ENCODE measurements around the gene DCUN1D4. TPM values are rescaled to one million over a fixed set of nuclear protein-coding genes. Genes with fewer than 3 reads are reported as not detected.

DCUN1D4 gene
- total RNA-seq, 1 experiment from 2014 or later = 39.8 TPM

DNA sequence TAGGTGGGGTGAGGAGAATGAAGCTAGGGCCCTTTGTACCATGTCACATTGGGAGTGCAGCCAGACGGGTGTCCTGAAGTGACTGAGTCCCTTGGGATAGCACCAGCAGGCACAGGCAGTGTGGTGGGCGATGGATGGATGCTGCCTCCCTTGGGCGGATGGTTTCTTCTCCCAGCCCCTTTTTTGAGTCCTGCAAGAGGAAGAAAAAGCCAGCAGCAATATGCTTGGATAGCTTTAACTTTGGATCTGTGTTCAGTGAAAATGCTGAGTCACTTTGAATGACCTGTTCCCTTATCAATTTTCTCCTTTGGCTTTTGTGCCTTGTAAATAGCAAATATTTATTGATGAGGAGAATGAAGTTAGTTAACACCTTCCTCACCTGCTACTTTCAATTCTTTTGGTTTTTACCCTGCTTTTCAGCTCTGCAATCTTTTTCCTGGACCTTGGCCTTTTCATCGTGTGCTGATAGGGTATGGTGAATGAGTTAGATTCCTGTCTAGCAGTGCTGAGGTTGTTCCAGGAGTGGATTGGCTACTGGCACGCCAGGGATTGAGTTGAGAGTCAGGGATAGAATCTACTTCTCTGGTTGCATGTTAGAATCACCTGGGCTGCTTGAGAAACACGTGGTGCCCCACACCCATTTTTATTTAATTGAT is 10.2 kb downstream of the DCUN1D4 start:
- peak; percentile 12 for DNase-seq (ENCODE audit: extremely low read depth, low read depth)

DNA sequence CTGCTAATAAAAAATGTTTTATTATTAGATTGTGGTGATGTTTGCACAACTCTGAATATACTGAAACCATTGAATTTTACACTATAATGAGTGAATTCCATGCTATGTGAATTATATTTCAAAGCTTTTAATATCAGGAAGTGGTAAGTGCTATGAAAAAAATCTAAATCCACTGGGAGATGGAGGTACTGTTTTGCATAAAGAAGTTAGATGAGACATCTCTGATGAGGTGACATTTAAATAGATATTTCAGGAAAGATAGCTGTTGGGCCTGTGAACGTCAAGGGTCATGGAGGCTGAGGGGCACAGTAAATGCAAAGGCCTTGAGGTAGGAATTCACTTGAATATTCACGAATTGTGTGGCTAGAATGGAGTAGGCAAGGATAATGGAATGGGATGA is 12.3 kb downstream of the DCUN1D4 start:
- no peak for DNase-seq (ENCODE audit: extremely low read depth, low read depth)

DNA sequence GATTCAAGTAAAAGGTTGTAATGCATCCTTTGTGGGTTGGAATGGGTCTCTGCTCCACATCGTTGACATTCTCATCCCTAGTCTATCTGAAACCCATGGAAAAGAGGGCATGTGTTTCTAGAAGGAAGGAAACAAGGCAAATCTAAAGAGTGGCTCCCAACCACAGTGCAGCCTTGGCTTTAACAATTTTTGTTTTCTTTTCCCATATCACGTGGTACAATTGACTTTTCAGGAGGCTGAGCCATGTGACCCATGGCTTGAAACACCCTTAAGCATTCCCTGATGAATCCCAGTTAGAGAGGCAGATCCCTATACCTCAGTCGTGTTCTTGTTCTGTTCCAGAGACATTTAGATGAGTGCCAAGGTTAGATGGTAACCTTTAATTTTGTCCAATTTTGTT is 12.8 kb downstream of the DCUN1D4 start:
- DNase-seq (ENCODE audit: extremely low read depth, low read depth) = no peak

DNA sequence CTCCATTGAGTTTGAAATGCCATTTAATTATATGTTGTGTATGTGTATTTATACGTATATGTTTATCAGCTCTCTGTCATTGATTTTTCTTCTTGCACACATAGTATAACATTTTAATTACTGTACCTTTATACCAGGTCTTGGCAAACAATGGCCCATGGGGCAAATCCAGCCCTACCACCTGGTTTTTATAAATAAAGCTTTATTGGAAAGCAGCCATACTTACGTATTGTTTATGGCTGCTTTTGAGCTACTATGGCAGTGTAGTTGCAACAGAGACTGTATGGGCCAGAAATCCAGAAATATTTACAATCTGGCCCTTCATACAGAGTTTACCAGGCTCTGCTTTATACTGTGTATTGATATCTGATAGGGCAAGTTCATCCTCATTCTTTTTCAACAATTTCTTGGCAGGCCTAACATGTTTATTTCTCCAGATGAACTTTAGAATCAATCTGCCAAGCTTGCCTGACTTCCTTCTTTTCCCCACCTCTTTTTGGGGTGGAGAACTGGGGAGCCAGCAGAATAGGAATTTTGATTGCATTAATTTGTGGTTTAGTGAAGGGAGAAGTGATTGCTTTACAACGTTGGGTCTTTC is 15.8 kb downstream of the DCUN1D4 start:
- DNase-seq (ENCODE audit: extremely low read depth, low read depth) = no peak

DNA sequence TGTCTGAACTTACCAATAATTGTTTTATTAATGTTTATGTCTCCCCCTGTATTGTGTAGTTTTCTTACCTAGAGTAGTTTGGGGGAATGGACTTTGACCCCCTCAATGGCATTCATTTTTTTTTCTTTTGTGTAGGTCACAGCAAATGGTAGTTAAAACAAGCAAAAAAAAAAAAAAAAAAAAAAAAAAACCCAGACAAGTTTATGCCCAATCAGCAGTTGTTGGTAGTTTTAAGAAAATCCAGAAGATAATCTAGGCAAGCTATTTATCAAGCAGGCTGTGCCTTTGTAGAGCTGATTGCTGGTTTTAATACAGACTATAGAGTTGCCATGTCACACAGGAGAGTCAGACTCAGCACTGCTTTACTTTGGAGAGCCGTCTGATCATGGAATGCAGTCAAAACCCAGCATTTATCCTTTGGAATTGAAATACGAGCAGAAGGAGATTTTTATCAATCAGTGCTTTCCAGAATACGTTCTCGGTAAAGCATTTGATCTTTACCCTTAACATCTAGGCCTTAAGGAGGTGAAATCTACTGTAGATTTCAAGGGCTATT is 16.6 kb downstream of the DCUN1D4 start:
- DNase-seq (ENCODE audit: extremely low read depth, low read depth) = no peak

DNA sequence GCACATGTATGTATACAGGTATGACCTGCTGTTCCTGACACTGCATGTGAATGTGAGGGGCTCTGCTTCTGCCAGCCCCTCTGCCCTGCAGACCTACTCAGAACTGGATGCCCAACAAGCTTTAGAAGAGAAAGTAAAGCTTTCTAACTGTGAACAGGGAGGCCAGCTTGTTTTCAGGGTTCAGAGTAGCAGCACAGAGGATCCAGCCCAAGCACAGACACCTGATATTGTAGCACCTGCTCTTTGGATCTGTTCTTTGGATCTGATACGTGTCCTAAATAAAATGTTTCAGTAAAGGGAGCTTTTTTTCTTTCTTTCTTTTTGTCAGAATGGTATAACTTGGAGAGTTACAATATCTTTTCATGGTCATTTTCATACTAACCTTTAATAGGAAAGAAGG is 19.2 kb downstream of the DCUN1D4 start:
- no peak for DNase-seq (ENCODE audit: extremely low read depth, low read depth)

DNA sequence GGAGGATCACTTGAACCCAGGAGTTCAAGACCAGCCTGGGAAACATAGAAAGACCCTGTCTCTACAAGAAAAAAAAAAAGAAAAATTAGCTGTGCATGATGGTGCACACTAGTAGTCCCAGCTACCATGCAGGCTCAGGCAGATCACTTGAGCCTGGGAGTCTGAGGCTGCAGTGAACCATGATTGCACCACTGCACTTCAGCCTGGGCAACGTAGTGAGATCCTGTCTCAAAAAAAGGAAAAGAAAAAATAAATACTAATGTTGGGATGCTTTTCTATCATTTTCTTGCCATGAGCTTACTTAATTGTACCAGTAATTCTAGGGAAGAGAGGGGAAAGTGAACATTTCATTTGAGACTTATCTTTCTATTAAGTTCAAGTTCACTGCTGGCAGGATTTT is 19.8 kb downstream of the DCUN1D4 start:
- no peak for DNase-seq (ENCODE audit: extremely low read depth, low read depth)

DNA sequence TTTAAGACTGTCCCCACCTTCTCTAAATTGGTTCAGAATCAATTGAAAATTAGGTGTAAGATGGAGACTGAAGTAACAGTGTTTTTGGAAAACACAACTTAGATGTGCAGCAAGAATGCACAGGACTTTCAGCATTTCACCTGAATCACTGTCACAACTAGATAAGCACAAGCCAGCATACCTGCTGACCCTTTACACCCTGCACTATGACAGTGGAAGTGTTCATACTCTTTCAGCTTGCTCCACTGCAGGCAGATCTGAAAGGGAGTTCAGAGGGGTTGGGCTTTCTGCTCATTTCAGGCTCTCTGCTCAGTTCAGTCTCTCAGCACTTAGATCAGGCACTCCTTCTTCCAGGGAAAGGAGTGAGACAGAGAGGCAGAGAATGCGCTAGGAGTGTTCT is 22.8 kb downstream of the DCUN1D4 start:
- DNase-seq (ENCODE audit: extremely low read depth, low read depth) = no peak

DNA sequence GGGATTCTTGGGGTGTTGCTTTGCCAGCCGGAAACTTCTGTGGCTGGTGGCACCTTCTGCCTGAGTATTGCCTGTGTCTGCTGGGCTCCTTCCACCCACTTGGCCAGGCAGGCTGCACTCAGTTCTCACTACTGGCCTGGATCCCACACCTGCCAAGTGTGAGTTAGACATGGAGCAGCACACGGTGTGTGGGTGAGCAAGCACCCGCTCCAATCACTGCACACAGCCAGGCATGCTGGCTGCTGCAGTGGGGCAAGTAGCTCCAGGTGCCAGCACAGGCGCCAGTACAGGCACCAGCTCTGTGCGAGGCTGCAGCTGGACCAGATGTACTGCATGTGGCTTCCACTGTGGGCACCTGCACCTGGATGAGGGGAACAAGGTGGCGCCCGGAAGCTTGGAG is 23.9 kb downstream of the DCUN1D4 start:
- no peak for DNase-seq (ENCODE audit: extremely low read depth, low read depth)

DNA sequence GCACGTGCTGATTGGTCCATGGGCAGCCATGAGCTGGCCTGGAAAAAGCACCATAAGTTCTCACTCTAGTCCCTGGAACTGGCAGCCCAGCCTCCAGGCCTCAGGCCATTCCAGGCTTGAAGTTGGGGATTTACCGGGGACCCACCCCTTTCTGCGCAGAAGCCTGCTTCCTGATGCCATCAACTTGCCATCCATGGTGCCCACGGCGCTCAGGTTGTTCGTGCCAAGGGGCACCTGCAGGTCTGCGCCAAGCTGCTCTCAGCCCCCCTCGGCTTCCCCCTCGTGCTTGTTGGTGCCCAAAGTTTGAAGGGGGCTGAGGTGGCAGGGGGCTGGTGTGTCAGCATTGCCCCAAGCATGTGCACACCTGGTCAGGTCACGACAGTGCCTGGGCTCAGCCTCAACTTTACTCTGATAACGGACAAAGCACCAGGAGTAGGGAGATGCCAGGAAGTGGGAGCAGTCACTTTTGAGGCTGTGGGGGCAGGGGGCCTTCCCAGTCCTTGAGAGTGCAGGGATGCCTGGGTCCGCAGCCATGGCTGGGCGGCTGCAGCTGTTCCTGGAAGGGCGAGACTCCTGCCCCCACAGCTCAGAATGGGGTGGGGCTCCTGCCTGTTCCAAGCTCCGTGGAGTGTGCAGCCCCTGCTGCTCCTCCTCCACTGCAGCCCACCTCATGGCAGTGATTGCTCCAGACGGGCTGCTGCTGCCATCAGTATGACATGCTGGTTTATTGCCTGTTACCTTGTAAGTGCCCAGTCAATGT is 24.9 kb downstream of the DCUN1D4 start:
- DNase-seq (ENCODE audit: extremely low read depth, low read depth) = no peak

DNA sequence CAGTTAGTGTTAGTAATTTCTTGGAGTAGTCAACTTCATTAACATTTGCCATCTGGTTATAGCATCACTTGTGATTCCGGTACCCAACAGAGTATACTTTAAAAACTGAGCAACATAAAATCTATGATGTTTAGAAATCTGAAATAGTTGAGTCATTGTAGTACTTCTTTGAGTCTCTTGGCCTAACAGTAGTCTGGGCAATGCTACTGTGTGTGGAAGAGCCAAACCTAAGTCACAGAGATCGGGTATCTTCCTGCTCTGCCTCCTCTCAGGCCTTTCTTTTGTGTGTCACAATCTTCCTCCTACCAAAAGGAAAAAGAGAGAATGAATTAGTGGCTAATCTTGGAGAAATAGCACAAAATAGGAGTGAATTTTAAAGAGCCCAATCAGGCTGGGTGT is 25.5 kb downstream of the DCUN1D4 start:
- no peak for DNase-seq (ENCODE audit: extremely low read depth, low read depth)

DNA sequence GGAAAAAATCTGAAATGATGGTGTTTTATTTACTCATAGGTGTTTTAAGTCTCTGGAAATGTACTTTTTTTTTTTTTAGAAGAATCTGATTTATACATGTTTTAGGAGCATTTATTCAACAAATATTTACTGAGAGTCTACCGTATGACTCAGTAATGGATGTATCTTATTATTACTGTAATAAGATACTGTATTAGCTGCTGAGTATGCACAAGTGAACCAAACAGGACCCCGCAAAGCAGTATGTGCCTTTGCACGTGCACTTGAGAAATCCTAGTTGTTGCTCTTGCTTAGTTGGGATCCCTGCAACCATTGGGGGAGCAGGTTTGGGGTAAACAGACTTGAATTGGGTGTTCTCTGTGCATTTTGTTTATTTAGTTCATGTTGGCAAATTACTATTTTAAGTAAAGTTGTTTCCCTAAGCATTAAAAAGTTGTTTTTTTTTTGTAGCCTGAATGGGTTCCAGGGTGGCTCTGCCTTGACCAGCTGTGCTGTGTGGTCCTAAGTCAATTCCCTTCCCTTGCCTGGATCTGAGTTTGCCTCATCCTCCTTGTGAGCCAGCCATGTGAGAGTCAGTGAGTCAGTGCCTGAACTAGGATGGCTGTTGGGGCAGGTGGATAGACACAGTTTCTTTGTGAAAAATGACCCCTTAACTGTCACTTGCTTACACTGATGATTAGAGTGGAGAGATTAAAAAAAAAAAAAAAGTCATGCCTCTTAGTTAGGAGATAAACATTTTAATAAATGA is 27.7 kb downstream of the DCUN1D4 start:
- no peak for DNase-seq (ENCODE audit: extremely low read depth, low read depth)

DNA sequence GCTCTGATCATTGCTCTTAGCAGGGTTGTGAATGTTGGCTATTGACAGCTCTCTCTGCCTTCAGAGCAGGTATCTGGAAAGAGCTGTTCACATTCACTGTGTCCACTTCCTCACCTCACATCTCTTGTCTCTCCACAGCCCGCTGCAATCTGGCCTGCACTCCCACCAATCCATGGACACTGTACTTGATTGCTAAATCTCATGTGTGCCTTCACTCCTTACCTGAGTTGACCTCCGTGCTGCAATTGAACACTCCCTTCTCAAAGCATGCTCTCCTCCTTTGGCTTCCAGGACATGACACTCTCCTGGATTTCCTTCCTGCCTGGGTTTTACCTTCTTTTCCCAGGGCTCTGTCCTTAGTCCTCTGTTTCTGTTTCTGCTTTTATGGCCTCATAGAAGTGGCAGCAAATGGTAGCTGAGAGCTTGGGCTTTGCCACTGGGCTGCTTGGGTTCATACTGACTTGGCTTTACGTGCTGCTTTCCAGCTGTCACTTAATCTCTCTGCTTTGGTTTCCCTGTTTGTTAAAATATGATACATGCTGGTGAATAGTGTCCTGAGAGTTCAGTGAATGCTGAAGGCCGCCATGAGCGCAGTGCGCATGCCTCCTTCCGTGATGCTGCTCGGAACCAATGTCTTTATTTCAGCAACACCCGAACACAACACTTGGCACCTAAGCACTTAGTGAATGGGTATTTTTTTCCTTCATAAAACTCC is 29.5 kb downstream of the DCUN1D4 start:
- no peak for DNase-seq (ENCODE audit: extremely low read depth, low read depth)

DNA sequence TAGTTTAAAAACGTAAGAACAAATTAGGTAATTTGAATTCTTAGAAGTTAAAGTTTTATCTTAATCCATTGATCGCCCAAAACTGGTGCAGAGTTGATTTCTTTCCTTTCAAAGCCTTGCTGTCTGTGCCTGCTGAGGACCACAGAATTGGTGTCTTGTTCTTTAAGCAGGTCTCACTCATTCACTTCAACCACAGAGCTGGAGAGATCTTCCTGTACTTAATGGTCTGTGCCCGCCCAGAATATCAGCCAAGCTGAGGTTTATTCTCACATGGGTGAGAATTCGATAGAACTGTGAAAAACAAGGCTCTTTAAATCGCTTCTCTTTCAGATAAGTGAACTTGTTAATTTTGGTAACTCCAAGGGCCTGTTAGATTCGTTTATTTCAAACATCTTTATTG is 31.6 kb downstream of the DCUN1D4 start:
- DNase-seq (ENCODE audit: extremely low read depth, low read depth) = no peak

DNA sequence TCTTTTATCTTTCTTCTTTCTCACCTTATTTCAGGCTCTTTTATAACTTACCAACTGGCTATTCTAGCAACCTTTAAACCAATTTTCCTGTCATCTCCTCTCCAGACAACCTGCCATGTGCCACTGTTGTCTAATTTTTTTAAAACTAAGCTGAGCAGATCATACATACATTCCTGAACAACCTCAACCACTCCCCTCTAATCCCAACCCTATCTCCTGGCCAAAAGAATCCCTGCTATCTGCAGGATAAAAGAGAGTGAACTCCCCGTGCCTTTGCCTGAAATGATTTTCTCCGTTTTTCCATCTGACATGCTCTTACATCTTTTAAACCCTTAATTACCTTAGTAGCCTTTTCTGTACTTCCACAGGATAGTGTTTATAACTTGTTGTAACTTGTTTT is 35.5 kb downstream of the DCUN1D4 start:
- DNase-seq (ENCODE audit: extremely low read depth, low read depth) = no peak

DNA sequence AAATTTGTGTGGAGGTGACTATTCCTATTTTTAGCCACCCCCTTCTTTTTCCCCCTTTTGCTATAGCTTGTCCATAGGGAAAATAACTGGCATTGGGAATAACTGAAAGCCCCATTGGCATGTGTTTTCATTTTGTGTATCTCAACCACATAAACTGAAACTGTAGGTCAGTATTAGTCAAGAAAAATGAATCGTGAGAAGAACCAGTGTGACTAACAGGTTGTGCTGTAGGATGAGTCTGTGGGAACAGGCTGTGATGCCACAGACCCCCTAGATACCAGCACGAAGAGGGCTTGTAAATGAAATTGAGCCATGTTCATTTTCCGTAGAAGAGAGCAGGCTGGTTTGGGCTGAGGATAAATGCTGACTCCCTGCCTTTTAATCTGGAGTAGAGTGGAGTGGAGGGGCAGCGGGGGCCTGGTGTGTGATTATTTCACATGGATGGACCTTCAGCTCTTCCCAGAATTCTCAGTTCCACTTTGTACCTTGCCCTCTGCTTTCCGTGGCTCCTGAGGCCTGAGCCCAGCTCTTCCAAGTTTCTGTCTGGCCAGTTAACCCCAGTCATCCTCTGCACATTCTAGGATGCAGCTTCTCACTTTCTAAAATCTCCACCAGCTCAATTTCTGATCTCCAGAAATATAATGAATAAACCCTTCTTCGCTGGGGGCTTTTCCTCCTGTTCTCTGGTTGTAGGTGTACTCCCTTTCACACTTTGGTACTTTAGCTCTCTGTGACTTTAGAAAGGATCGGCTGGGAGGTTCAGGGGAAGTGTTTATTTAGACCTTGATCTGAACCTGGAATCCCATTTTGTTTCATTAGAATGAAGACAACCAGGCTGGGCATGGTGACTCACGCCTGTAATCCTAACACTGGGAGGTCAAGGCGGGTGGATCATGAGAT is 37.3 kb downstream of the DCUN1D4 start:
- DNase-seq (ENCODE audit: extremely low read depth, low read depth) = no peak

DNA sequence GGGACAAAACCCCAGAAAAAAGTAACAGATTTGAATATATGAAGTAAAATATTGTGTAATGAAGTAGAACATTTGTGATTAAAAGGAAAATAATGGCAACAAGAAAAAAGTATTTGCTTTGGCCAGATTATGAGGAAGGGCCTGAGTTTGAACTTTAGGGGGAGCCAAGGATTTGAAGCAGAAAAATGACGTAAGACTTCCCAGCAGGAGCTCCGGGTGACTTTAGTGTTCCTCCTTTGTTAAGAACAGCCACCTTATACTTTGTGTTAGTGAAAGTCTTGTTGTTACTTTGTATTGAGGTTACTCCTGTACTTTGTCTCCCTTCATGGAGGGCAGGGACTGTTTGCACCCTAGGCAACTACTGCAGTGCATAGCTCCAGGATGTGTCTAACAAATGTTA is 41.1 kb downstream of the DCUN1D4 start:
- DNase-seq (ENCODE audit: extremely low read depth, low read depth) = no peak

DNA sequence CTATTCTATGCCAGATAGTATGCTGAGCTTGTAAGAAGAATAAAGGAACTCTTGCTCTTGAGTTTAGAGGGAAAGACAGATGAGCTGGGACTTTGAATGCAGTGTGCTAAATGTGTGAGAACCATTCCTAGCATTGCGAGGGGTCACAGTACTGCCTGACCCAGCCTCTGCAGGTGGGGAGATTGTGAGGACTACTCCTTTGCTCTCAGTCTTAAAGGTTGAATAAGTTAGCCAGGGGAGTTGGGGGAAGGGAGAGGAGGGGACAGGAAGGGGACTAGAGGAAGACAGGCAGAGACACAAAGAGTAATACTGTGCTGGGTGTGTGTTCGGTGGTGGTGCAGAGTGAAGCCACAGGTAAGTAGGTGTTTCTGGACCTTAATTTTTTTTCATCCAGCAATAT is 41.7 kb downstream of the DCUN1D4 start:
- no peak for DNase-seq (ENCODE audit: extremely low read depth, low read depth)

DNA sequence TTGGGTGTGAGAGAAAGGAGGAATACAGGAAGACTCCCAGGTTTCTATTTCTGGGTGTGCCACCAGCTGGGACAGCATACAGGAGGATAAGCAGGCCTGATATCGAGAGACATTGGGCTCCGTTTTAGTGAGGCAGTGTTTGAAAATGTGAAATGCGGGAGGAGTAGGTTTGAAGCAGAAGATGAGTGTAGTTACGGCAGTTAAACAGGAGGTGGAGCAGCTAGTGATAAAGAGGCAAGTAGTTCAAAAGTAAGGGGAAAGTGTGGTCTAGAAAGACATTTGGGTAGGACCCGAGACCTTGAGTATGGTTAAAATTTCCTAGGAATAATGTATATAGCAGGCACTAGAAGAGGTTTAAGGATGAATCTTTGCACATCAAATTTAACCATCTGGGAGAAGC is 42.4 kb downstream of the DCUN1D4 start:
- no peak for DNase-seq (ENCODE audit: extremely low read depth, low read depth)

Measured in NCI-H460 (cell line).